Neural cell (in vitro differentiated cells): ENCODE data around the gene NECTIN1.

Experiments
- SMC3 ChIP-seq: fragments of 450-650 bp; conservative IDR thresholded peaks from 2 replicates; pipeline ENCODE4 v1.6.1; 2014; ENCODE audit warnings: antibody characterized with exemption, mild to moderate bottlenecking, moderate library complexity; ENCODE audit not compliant: poor library complexity
- TAF1 ChIP-seq: IDR thresholded peaks from 2 replicates; pipeline ENCODE4 v1.6.1; 2012; ENCODE audit warnings: low read depth
- TF ChIP-seq, protein P1 (sequence below): fragments of 450-650 bp; IDR thresholded peaks from 2 replicates; pipeline ENCODE4 v1.5.1; 2014; ENCODE audit warnings: antibody characterized with exemption, mild to moderate bottlenecking, moderate library complexity; ENCODE audit not compliant: poor library complexity, severe bottlenecking

- TF ChIP-seq TAF1 (no peak), SMC3 (no peak)
- TF ChIP-seq, protein P1, sequence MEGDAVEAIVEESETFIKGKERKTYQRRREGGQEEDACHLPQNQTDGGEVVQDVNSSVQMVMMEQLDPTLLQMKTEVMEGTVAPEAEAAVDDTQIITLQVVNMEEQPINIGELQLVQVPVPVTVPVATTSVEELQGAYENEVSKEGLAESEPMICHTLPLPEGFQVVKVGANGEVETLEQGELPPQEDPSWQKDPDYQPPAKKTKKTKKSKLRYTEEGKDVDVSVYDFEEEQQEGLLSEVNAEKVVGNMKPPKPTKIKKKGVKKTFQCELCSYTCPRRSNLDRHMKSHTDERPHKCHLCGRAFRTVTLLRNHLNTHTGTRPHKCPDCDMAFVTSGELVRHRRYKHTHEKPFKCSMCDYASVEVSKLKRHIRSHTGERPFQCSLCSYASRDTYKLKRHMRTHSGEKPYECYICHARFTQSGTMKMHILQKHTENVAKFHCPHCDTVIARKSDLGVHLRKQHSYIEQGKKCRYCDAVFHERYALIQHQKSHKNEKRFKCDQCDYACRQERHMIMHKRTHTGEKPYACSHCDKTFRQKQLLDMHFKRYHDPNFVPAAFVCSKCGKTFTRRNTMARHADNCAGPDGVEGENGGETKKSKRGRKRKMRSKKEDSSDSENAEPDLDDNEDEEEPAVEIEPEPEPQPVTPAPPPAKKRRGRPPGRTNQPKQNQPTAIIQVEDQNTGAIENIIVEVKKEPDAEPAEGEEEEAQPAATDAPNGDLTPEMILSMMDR: no peak
Observed at GRCh38 chr11:119749006-119749565, 20.1 kb upstream of the NECTIN1 start.
